ENCODE results near the gene HM13.
A peak's percentile ranks its signal among the peaks of the same experiment; 100 is the strongest.

The HM13 gene

GRCh38 chr20:31547720-31548298 lies 33.6 kb downstream of the HM13 start:
- TF ChIP-seq TAF1 (IDR thresholded peaks at IDR 0.05; ENCODE audit: borderline replicate concordance, low read depth, low read length): no peak
- no peak for TF ChIP-seq POLR2AphosphoS5 (IDR thresholded peaks at IDR 0.05; ENCODE audit: low read depth, low read length)
- TF ChIP-seq POLR2A (IDR thresholded peaks at IDR 0.05; ENCODE audit: low read depth, low read length): no peak
- DNase-seq (ENCODE audit: insufficient read length): no peak
- no peak for FAIRE-seq

GRCh38 chr20:31548820-31549512 lies 34.7 kb downstream of the HM13 start:
- DNase-seq (ENCODE audit: insufficient read length) (no peak), FAIRE-seq (no peak)
- TF ChIP-seq POLR2A (IDR thresholded peaks at IDR 0.05; ENCODE audit: low read depth, low read length): no peak; the same call in 1 of the 2 replicates
- no peak for TF ChIP-seq POLR2AphosphoS5 (IDR thresholded peaks at IDR 0.05; ENCODE audit: low read depth, low read length)
- no peak for TF ChIP-seq TAF1 (IDR thresholded peaks at IDR 0.05; ENCODE audit: borderline replicate concordance, low read depth, low read length)

- no peak for FAIRE-seq
- DNase-seq (ENCODE audit: insufficient read length): no peak
- no peak for TF ChIP-seq POLR2A (IDR thresholded peaks at IDR 0.05; ENCODE audit: low read depth, low read length)
- no peak for TF ChIP-seq POLR2AphosphoS5 (IDR thresholded peaks at IDR 0.05; ENCODE audit: low read depth, low read length)
- no peak for TF ChIP-seq TAF1 (IDR thresholded peaks at IDR 0.05; ENCODE audit: borderline replicate concordance, low read depth, low read length)
These were observed 35.3 kb downstream of the HM13 start for GRCh38 chr20:31549513-31549880.

- DNase-seq (ENCODE audit: insufficient read length) (no peak), FAIRE-seq (no peak)
- no peak for TF ChIP-seq TAF1 (IDR thresholded peaks at IDR 0.05; ENCODE audit: borderline replicate concordance, low read depth, low read length)
- no peak for TF ChIP-seq POLR2A (IDR thresholded peaks at IDR 0.05; ENCODE audit: low read depth, low read length)
- TF ChIP-seq POLR2AphosphoS5 (IDR thresholded peaks at IDR 0.05; ENCODE audit: low read depth, low read length): no peak
These were observed 35.9 kb downstream of the HM13 start for GRCh38 chr20:31550099-31550498.

- FAIRE-seq (no peak), DNase-seq (ENCODE audit: insufficient read length) (no peak)
- no peak for TF ChIP-seq TAF1 (IDR thresholded peaks at IDR 0.05; ENCODE audit: borderline replicate concordance, low read depth, low read length)
- no peak for TF ChIP-seq POLR2A (IDR thresholded peaks at IDR 0.05; ENCODE audit: low read depth, low read length)
- TF ChIP-seq POLR2AphosphoS5 (IDR thresholded peaks at IDR 0.05; ENCODE audit: low read depth, low read length): no peak
These were observed 37.2 kb downstream of the HM13 start for GRCh38 chr20:31551163-31552081.

- DNase-seq (ENCODE audit: insufficient read length): no peak
- no peak for FAIRE-seq
- TF ChIP-seq TAF1 (IDR thresholded peaks at IDR 0.05; ENCODE audit: borderline replicate concordance, low read depth, low read length) (no peak), POLR2AphosphoS5 (IDR thresholded peaks at IDR 0.05; ENCODE audit: low read depth, low read length) (0 out of 2 replicates have a peak, but pooled peaks have one; percentile 24)
These were observed 41.0 kb downstream of the HM13 start for GRCh38 chr20:31555203-31555775.

- TF ChIP-seq TAF1 (IDR thresholded peaks at IDR 0.05; ENCODE audit: borderline replicate concordance, low read depth, low read length): no peak
- no peak for TF ChIP-seq POLR2AphosphoS5 (IDR thresholded peaks at IDR 0.05; ENCODE audit: low read depth, low read length)
- no peak for TF ChIP-seq POLR2A (IDR thresholded peaks at IDR 0.05; ENCODE audit: low read depth, low read length)
- FAIRE-seq: no peak
- no peak for DNase-seq (ENCODE audit: insufficient read length)
These were observed 45.5 kb downstream of the HM13 start for GRCh38 chr20:31559704-31560093.

- DNase-seq (ENCODE audit: insufficient read length) (peak; percentile 39), FAIRE-seq (no peak)
- TF ChIP-seq TAF1 (IDR thresholded peaks at IDR 0.05; ENCODE audit: borderline replicate concordance, low read depth, low read length) (no peak), POLR2AphosphoS5 (IDR thresholded peaks at IDR 0.05; ENCODE audit: low read depth, low read length) (no peak), POLR2A (IDR thresholded peaks at IDR 0.05; ENCODE audit: low read depth, low read length) (no peak)
These were observed 46.0 kb downstream of the HM13 start for GRCh38 chr20:31560094-31560745.

GRCh38 chr20:31560746-31561598 lies 46.7 kb downstream of the HM13 start:
- FAIRE-seq (no peak), DNase-seq (ENCODE audit: insufficient read length) (no peak)
- no peak for TF ChIP-seq TAF1 (IDR thresholded peaks at IDR 0.05; ENCODE audit: borderline replicate concordance, low read depth, low read length)

GRCh38 chr20:31562241-31562640 lies 48.0 kb downstream of the HM13 start:
- TF ChIP-seq TAF1 (IDR thresholded peaks at IDR 0.05; ENCODE audit: borderline replicate concordance, low read depth, low read length): no peak
- no peak for TF ChIP-seq POLR2A (IDR thresholded peaks at IDR 0.05; ENCODE audit: low read depth, low read length)
- TF ChIP-seq POLR2AphosphoS5 (IDR thresholded peaks at IDR 0.05; ENCODE audit: low read depth, low read length): no peak
- FAIRE-seq (no peak), DNase-seq (ENCODE audit: insufficient read length) (no peak)

All from GM12892 (cell line).